HG03060 (cell line): ENCODE measurements around the gene TRMT61A.

Experiments
- ATAC-seq: cut with Tn5 transposase; IDR thresholded peaks from one replicate; pipeline ENCODE4 v1.9.1; 2021; ENCODE audit warnings: low read depth, moderate number of reproducible peaks; ENCODE audit not compliant: unreplicated experiment

Gene TRMT61A

DNA sequence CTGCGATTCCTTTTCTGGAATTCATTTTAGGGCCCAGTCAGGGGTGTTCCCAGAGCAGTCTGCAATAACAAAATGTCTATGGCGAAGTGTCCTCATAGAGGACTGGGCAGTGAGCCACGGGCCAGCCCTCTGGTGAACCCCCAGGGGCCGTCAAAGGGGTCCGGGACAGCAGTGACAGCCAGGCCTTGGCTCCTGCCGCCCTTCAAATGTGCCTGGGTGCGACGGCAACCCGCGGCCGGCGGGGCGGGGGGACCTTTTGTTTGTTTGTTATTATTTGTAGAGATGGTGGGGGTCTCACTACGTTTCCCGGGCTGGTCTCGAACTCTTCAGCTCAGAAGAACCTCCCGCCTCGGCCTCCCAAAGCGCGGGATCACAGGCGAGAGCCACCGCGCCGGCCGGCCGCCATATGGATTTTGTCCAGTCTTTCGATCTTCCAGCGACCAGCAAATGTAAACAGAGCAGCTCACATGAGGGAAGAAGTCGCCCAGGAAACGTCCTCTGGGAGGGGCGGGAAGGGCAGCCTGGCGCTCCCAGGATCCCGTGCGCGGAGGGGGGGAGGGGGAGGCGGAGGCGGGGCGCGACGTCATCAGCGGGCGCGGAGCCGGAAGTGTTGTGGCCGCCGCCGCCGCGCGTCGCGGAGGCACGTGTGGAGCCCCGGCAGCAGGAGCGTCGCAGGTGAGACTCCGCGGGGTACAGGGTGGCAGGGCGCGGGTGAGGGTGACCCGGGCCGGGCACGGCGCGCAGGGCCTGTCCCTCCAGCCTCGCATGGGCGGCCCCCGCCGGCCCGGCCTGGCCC is at the start of gene TRMT61A:
Gene TRMT61A, plus strand, starts transcription at position 610 of the 796 bp plus-strand sequence. CDS start 783 bp downstream, outside the sequence.
- no peak for ATAC-seq

DNA sequence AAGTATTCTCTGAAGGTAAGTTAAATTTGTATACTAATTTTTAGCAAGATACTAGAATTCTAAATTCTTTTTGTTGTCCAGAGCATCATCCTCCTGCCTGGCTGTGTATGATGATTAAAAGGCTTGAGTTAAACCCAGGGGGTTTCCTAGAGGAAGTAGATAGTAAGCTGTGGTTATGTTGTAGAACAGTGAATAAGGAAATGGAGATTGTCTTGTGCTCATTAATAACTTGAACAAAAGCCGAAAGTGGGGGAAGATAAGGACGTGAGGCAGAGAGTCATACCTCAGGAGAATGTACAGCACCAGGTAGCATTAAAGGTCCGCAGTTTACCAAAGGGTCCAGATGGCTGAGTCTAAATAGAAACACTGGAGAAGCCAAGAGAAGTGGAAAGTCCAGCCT is 48.4 kb upstream of the TRMT61A start:
- ATAC-seq: no peak

DNA sequence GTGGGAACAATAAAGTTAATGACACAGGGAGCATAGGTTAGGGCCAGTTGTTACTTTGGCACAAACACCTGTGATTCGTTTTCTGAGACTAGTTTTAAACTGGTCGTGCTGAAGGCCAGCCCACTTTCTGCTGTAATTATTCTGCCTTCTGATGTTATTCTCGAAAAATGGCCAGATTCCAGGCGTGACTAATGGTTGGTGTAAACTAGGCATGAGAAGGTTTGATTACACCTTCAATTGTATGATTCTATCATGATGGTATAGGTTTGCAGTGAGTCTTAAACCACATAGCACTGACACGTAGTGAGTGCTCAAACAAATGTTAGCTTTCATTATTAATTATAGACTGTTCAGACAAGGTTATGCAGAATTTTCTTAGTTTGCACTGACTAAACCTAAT is 45.4 kb upstream of the TRMT61A start:
- no peak for ATAC-seq

DNA sequence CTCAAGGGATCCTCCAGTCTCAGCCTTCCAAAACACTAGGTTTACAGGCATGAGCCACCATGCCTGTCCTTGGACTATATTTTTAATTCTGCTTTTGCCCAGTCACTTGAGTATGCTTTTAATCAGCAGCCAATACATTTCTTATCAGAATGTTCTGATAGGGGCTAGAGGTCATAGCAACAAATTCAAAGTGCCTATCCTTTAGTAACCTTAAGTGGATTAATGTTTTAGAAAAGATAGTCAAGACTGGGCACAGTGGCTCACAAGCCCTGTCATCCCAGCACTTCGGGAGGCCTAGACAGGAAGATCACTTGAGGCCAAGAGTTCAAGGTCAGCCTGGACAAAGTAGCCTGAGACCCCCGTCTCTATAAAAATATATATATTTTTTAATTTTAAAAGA is 43.5 kb upstream of the TRMT61A start:
- no peak for ATAC-seq

DNA sequence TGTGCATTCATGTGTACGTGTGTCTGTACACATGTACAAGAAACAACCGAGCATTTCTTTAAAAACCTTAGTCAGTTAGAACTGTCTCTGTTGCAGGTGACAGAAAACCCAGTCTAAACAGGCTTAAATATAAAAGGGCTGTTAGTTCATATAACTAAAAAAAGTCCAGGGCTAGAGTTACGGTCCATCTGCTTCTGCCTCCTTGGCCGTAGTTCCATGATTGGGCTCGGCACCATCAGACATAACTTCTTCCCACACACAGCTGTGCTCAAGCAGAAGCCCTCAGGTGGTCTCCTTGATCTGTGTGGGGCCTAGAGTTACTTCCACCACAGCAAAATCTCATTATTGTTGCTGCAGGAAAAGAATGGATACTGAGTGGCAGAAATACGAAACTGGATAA is 40.9 kb upstream of the TRMT61A start:
- no peak for ATAC-seq

DNA sequence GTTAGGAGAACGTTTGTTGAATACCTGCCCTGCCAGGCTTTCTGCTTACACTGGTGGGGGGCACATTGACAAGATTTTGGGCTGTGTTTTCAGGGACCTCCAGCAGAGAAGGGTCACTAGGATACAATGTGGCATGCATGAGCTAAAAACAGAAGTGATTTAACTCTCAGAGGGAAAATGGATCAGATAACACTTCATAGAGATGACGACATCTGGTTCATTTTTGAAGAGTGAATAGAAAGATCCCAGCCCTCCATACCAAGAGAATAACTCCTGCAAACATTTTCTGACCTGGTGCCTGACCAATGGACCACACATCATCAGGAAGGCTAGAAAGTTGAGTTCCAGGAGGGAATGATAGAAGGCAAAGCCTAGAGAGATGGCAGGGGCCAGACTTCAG is 40.0 kb upstream of the TRMT61A start:
- no peak for ATAC-seq

DNA sequence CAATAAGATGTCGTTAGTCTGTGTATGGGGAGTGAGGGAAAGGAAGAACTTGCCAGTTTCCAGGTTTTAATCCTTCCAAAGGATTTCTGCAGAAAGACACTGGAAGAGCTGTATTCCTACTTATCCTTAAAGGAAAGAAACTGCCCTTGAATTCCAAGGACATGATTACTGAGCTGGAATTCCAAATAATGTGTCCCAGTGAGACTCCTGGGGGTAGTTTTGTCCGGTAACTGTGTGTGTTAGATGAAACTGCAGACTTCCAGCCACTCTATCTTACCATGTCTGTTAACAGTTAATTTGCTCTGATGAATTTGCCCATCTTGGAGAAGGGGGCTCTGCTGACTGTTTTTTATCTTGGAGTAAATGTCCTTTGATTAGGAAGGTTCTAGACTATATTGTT is 39.4 kb upstream of the TRMT61A start:
- no peak for ATAC-seq

DNA sequence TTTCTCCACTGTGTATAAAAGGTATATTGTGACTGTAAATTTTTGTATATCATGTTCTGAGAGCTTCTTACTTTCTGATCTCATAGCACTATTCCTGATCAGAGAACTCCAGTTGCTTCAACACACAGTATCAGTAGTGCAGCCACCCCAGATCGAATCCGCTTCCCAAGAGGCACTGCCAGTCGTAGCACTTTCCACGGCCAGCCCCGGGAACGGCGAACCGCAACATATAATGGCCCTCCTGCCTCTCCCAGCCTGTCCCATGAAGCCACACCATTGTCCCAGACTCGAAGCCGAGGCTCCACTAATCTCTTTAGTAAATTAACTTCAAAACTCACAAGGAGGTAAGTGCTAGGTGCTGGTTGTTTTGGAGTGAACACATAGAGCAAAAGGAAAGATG is 37.3 kb upstream of the TRMT61A start:
- no peak for ATAC-seq

DNA sequence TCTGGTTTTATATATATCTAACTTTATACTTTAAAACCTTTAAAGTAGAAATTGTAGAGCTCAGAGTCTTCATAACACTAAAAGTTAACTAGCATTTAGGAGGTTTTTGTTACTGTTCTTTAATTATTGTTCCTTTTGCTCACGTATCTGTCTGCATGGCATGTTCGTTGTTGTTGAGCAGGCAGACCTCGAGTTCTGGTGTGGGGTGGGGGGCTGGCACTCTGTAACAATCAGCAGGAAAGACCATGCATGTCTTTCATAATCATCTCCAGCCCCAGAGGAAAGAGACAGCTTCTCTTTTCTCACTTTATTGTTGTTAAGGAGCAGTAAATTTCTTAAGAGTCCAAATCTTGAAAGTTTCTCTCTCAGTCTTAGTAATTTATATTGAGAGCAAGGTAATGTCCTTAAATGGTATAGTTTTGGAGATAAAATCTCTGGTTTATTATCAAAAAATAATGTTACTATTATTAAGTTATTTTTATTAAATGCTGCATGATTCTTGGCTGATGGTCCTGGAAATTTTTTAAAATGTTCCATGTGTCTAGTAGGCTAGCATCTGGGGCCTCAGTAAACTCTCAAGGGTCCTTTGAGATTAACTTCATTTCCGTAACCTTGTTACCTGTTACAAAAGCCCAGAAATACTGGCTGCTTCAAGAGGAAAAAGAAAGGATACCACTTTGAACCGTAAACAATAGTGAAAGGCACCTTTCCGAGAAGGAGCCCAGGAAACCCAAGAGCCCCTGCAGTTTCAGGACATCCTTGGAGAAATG is 36.7 kb upstream of the TRMT61A start:
- no peak for ATAC-seq

- ATAC-seq: no peak
Observed at GRCh38 chr14:103495854-103496253, 33.1 kb upstream of the TRMT61A start.

DNA sequence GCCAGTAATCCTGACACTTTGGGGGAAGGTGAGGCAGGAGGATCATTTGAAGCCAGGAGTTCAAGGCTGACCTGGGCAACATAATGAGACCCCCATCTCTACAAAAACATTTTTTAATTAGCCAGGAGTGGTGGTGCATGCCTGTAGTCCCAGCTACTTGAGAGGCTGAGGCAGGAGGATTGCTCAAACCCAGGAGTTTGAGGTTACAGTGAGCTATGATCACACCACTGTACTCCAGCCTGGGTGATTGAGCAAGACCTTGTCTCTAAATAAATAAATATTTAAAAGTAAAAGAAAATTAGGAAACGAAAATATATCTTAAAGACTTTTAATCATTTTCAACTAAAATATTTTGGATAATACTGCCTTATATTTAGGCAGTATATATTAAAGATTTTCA is 32.2 kb upstream of the TRMT61A start:
- ATAC-seq: no peak

DNA sequence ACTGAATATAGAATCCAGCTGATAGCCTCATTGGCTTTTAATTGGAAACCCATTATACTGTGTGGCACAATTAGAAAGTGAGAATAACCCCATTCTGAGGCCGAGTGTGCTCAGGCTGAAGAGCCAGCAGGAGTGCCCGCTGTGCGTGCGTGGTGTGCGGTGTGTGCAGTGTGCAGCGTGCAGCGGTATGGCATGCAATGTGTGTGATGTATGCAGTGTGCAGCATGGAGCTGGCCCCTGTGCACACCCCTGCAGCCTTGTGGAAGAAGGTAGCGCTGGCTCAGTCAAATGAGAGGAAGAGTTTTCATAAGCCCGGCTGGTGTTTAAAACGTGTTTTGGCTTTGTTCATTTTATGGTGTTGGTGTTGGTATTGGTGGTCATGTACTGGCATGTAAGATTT is 29.3 kb upstream of the TRMT61A start:
- ATAC-seq: no peak

- ATAC-seq: no peak
Observed at GRCh38 chr14:103500148-103500990, 28.6 kb upstream of the TRMT61A start.

DNA sequence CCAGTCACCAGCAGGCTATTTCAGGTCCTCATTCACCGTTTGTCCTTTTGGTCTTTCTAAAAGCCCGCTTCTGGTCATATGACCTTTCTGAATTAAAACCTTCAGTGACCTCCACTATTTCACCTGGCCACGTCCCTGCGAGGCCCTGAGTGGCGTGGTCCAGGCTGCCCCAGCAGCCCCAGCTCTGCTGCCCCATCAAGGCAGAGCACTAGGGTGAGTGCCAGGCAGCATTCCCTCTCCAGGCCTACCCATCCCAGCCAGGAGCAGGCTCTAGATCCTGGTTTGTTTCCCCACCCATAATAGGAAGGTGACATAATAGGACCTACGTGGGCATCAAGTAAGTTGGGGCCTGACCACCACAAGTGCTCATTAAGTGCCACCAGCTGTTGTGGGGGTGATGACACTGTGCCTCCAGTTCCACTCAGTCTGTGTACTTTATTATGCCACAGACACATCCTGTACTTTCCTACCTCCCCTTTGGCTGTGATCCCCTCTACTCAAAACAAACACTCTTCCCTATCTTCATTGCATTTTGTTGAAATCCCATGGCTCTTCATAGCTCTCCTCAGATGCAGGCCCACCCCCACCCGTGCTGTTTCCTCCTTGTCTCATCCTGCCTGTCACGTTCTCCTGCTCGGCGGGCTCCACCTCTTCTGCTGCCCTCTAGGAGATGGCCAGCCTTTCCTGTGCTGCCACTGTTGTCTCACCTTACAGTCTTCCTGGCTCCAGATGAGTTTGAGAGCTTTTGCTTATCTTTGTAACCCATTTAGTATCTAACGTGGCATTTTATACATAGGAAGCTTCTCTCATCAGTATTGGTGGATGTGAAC is 27.7 kb upstream of the TRMT61A start:
- no peak for ATAC-seq

GRCh38 chr14:103501921-103502669 is 26.9 kb upstream of the TRMT61A start:
- ATAC-seq: no peak

DNA sequence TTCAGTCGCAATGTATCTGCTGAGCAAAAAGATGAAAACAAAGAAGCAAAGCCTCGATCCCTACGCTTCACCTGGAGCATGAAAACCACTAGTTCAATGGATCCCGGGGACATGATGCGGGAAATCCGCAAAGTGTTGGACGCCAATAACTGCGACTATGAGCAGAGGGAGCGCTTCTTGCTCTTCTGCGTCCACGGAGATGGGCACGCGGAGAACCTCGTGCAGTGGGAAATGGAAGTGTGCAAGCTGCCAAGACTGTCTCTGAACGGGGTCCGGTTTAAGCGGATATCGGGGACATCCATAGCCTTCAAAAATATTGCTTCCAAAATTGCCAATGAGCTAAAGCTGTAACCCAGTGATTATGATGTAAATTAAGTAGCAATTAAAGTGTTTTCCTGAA is 26.1 kb upstream of the TRMT61A start:
- no peak for ATAC-seq

DNA sequence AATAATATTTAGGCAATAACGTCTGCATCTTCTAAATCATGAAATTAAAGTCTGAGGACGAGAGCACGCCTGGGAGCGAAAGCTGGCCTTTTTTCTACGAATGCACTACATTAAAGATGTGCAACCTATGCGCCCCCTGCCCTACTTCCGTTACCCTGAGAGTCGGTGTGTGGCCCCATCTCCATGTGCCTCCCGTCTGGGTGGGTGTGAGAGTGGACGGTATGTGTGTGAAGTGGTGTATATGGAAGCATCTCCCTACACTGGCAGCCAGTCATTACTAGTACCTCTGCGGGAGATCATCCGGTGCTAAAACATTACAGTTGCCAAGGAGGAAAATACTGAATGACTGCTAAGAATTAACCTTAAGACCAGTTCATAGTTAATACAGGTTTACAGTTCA is 25.7 kb upstream of the TRMT61A start:
- no peak for ATAC-seq

- ATAC-seq: no peak
Observed at GRCh38 chr14:103504991-103505565, 23.9 kb upstream of the TRMT61A start.

- ATAC-seq: no peak
Observed at GRCh38 chr14:103507751-103508150, 21.2 kb upstream of the TRMT61A start.
